Measurements from ENCODE around the gene TMEM255B.

Gene TMEM255B

GRCh38 chr13:113857531-113858195, 98.6 kb downstream of the TMEM255B start:
- H3K27ac ChIP-seq: peak overlapping the region; percentile 77
- ChIA-PET POLR2A (ENCODE audit: low non-redundant PET) (no interaction called here), CTCF (no interaction called here)
- no peak for DNase-seq (ENCODE audit: low spot score)
- no peak for TF ChIP-seq CTCF (conservative IDR thresholded peaks at IDR 0.05; ENCODE audit: low read depth)

DNA sequence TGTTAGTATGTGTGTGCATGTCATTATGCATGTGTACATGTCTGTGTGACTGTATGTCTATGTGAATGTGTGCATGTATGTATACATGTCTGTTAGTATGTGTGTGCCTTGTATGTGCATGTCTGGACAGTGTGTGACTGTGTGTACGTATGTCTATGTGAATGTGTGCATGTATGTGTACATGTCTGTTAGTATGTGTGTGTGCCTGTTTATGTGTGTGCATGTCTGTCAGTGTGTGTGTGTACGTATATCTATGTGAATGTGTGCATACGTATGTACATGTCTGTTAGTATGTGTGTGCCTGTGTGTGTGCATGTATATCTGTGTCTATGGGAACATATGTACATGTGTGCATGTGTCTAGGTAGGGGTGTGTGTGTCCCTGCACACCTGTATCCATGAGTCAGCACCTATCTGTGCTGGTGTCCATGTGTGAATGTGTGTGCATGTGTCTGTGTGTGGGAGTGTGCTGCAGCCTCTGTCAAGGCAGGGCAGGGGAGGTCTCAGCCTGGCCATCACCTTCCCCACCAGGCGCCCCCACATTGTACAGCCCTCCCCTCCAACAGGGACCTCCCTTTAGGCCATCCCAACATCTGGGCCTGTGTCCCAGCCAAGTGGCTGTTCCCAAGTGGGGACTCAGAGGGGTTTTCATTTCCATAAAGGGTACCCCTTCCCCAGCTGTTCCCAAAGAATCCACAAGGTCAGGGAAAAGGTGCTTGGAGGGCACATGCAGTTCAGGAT, 100.5 kb downstream of the TMEM255B start:
- peak overlapping the region; percentile 95 for H3K27ac ChIP-seq
- no peak for DNase-seq (ENCODE audit: low spot score)

GRCh38 chr13:113860051-113860664, 101.1 kb downstream of the TMEM255B start:
- CTCF ChIA-PET: no interaction called here
- H3K27ac ChIP-seq: peak overlapping the region; percentile 95
- no peak for TF ChIP-seq CTCF (conservative IDR thresholded peaks at IDR 0.05; ENCODE audit: low read depth)
- no peak for DNase-seq (ENCODE audit: low spot score)
- POLR2A ChIA-PET (ENCODE audit: low non-redundant PET): no interaction called here

More for the DNA sequence above, 100.5 kb downstream of the TMEM255B start:
- no peak for TF ChIP-seq CTCF (conservative IDR thresholded peaks at IDR 0.05; ENCODE audit: low read depth)
- POLR2A ChIA-PET (ENCODE audit: low non-redundant PET): no interaction called here
- CTCF ChIA-PET: no interaction called here

DNA sequence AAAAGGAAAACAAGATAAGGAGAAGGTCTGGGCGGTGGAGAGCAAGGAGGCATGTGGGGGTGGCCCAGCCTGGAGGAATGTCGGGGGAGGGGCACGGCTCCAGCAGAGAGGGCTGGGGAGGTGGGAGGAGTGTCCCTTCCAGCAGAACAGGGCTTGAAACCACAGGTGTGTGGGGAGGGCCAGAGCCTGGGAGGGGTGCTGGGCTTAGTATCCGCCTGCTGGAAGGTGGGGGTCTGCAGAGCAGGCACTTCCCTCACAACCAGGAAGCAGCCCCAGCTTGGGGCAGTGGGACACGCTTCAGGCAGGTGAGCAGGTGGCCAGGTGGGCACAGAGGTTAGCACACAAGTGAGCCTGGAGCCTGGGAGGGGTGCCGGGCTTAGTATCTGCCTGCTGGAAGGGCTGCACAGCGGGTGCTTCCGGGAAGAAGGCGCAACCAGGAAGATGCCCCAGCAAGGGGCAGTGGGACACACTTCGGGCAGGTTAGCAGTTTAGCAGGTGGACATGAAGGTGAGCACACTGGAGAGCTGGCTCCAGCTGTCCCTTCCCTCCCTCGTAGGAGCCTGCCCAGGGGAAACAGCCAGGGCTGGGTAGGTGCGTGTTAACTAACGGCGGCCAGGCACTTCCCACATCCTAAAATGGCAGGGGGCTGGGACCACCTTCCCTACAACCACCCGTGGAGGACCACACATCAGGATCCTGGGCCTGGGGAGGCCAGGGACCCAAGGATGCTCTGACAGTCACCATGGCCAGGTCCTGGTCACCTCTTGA, 101.8 kb downstream of the TMEM255B start:
- ChIA-PET CTCF (interaction anchor here (1.1 kb wide), 1 partner anchor 366 kb away, joined by 3 read pairs; no protein-coding TSS in a partner anchor), POLR2A (ENCODE audit: low non-redundant PET) (no interaction called here)
- no peak for DNase-seq (ENCODE audit: low spot score)
- no peak for TF ChIP-seq CTCF (conservative IDR thresholded peaks at IDR 0.05; ENCODE audit: low read depth)
- peak overlapping the region; percentile 95 for H3K27ac ChIP-seq

GRCh38 chr13:113861433-113862030, 102.5 kb downstream of the TMEM255B start:
- ChIA-PET CTCF (interaction anchor here (0.7 to 1.8 kb wide), 3 partner anchors 39 to 365 kb away, joined by 3 to 6 read pairs (median 3); no protein-coding TSS in a partner anchor), POLR2A (ENCODE audit: low non-redundant PET) (no interaction called here)
- no peak for TF ChIP-seq CTCF (conservative IDR thresholded peaks at IDR 0.05; ENCODE audit: low read depth)
- H3K27ac ChIP-seq: peak overlapping the region; percentile 95
- DNase-seq (ENCODE audit: low spot score): peak; percentile 82
